ENCODE results near the gene KCNC2.

- TF ChIP-seq CTCF (IDR thresholded peaks at IDR 0.05), result no peak
- no peak for TF ChIP-seq POLR2AphosphoS5 (IDR thresholded peaks at IDR 0.05; ENCODE audit: low read depth, low read length)
- TF ChIP-seq TCF7L2 (IDR thresholded peaks at IDR 0.05; ENCODE audit: low read depth, low read length), result no peak
- TF ChIP-seq SIN3A (IDR thresholded peaks at IDR 0.05; ENCODE audit: borderline replicate concordance, insufficient read depth, low read depth, low read length), result no peak
Observed at GRCh38 chr12:75097003-75097402, 112.6 kb downstream of the KCNC2 start.
